GM19328 (cell line): ENCODE data around the gene WDR75.
"Not testable (repeated sequence)": the region's sequence is repeated elsewhere in the genome, so short reads cannot be mapped to it uniquely, and the experiment has no call there.

ENCODE experiments used
- ATAC-seq: cut with Tn5 transposase; IDR thresholded peaks from one replicate; pipeline ENCODE4 v1.9.1; 2021; ENCODE audit warnings: mild to moderate bottlenecking, moderate library complexity; ENCODE audit not compliant: unreplicated experiment

Gene WDR75

GRCh38 chr2:189440947-189441708, at the start of gene WDR75:
Gene WDR75 (plus strand): TSS chr2:189441474. CDS start chr2:189441493, 19 bp downstream.
- peak; percentile 90 for ATAC-seq

GRCh38 chr2:189393440-189394111, 47.7 kb upstream of the WDR75 start:
- ATAC-seq, result no peak

GRCh38 chr2:189394525-189394924, 46.7 kb upstream of the WDR75 start:
- no peak for ATAC-seq

GRCh38 chr2:189402932-189403331, 38.3 kb upstream of the WDR75 start:
- ATAC-seq, result no peak

GRCh38 chr2:189406586-189407233, 34.6 kb upstream of the WDR75 start:
- no peak for ATAC-seq

- ATAC-seq, result no peak
These were observed 33.7 kb upstream of the WDR75 start for GRCh38 chr2:189407281-189408209.

- no peak for ATAC-seq
These were observed 33.0 kb upstream of the WDR75 start for GRCh38 chr2:189408294-189408693.

- no peak for ATAC-seq
These were observed 32.1 kb upstream of the WDR75 start for GRCh38 chr2:189409131-189409530.

GRCh38 chr2:189409647-189410046, 31.6 kb upstream of the WDR75 start:
- no peak for ATAC-seq

GRCh38 chr2:189411860-189412259, 29.4 kb upstream of the WDR75 start:
- no peak for ATAC-seq

- peak; percentile 62 for ATAC-seq
These were observed 28.8 kb upstream of the WDR75 start for GRCh38 chr2:189412330-189412953.

GRCh38 chr2:189413249-189413648, 28.0 kb upstream of the WDR75 start:
- ATAC-seq, result no peak

GRCh38 chr2:189421644-189422043, 19.6 kb upstream of the WDR75 start:
- ATAC-seq, result no peak

- ATAC-seq, result no peak
These were observed 16.3 kb upstream of the WDR75 start for GRCh38 chr2:189424961-189425360.

- ATAC-seq, result no peak
These were observed 15.6 kb upstream of the WDR75 start for GRCh38 chr2:189425676-189426075.

- no peak for ATAC-seq
These were observed 14.4 kb upstream of the WDR75 start for GRCh38 chr2:189426886-189427285.

GRCh38 chr2:189427872-189428271, 13.4 kb upstream of the WDR75 start:
- ATAC-seq, result no peak

GRCh38 chr2:189430448-189430847, 10.8 kb upstream of the WDR75 start:
- ATAC-seq, result not testable (repeated sequence)

- ATAC-seq, result not testable (repeated sequence)
These were observed 5.5 kb upstream of the WDR75 start for GRCh38 chr2:189435803-189436202.

GRCh38 chr2:189437926-189438325, 3.3 kb upstream of the WDR75 start:
- no peak for ATAC-seq
